ENCODE measurements around the gene GNA15. TPM values are rescaled to one million over a fixed set of nuclear protein-coding genes. Genes with fewer than 3 reads are reported as not detected.

The GNA15 gene, protein sequence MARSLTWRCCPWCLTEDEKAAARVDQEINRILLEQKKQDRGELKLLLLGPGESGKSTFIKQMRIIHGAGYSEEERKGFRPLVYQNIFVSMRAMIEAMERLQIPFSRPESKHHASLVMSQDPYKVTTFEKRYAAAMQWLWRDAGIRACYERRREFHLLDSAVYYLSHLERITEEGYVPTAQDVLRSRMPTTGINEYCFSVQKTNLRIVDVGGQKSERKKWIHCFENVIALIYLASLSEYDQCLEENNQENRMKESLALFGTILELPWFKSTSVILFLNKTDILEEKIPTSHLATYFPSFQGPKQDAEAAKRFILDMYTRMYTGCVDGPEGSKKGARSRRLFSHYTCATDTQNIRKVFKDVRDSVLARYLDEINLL
- not detected in 2 replicates for total RNA-seq

DNA sequence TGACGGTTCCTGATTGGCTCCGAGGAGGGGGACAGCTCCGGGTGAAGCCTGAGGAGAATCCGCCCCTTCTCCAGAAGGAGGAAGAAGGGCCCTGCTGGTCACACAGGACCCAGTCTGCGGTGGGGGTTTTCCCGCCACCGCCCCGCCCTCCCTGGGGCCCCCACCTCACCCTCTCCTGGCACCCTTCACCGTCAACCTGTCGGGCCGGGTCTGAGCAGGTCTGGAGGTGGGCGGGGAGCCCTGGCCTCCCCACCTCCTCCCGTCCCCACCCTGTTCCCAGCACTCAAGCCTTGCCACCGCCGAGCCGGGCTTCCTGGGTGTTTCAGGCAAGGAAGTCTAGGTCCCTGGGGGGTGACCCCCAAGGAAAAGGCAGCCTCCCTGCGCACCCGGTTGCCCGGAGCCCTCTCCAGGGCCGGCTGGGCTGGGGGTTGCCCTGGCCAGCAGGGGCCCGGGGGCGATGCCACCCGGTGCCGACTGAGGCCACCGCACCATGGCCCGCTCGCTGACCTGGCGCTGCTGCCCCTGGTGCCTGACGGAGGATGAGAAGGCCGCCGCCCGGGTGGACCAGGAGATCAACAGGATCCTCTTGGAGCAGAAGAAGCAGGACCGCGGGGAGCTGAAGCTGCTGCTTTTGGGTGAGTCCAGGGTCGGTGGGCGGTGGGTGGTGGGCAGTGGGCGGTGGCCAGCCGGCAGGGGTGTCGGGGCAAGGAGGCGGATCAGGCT lies at the start of gene GNA15:
Gene GNA15 (plus strand): TSS at position 73 of the 723 bp plus-strand sequence. CDS start 418 bp downstream, at position 491.

DNA sequence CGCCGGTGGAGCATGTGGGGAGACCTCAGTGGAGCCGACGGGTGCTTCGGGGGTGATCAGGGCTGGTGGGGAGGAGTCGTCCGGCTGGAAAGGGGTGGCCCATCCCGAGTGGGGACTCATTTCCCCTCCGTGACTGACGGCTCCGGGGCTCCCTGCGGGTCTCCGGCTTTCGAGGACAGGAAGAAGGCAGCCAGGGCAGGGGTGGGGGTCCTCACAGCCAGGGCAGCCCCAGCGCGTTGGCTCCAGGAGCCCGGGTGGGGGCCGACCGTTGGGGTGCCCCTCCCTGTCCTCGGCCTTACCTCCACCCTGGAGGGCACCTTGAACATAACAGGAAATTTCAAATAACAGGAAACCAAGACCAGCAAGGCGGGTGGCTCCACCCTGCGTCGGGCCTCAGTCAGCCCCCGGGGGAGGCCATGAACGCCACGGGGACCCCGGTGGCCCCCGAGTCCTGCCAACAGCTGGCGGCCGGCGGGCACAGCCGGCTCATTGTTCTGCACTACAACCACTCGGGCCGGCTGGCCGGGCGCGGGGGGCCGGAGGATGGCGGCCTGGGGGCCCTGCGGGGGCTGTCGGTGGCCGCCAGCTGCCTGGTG lies 42.6 kb downstream of the GNA15 start, which contains the start of gene S1PR4:
Gene S1PR4 (plus strand): TSS at position 393 of the 596 bp plus-strand sequence. CDS start 24 bp downstream, at position 417.

DNA sequence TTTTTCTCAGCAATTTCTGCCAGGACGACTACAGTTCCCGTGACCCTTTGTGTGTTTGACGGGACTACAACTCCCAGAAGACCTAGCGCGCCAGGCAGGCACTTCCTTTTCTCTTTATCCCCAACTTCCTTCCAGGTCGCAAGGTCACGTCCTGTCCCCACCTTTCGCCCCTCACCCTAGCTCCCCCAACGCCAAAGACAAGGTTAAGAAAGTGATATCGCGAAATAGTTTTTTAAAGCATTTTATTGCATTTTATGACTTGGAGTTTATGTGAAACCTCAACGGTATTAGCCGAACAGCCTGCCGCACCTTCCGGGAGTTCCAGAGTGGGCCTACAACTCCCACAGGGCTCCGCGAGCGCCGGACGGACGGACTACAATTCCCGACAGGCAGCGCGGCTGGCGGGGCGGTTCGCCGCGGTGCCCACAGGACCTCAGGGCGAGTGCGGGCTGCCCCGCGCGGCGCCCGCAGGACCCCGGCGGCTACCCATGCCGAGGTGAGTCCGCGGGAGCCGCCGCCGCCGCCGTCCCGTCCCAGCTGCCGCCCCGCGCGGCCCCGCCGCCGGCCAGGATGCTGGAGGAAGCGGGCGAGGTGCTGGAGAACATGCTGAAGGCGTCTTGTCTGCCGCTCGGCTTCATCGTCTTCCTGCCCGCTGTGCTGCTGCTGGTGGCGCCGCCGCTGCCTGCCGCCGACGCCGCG lies 49.8 kb downstream of the GNA15 start, which contains the start of gene NCLN:
Gene NCLN (plus strand): TSS at position 470 of the 699 bp plus-strand sequence. CDS start 101 bp downstream, at position 571.

Other genes with a start within 250 kb of the GNA15 start
- gene ZNF57, start 235.1 kb upstream of the GNA15 start, total RNA-seq = 4.2 and 4.9 TPM in 2 replicates
- gene ZNF77, start 191.1 kb upstream of the GNA15 start, total RNA-seq = 3.8 and 4.6 TPM in 2 replicates
- 2.7 and 2.8 TPM in 2 replicates for gene TLE6, start 158.5 kb upstream of the GNA15 start, total RNA-seq
- 4.5 and 8.1 TPM in 2 replicates for gene TLE2, start 106.8 kb upstream of the GNA15 start, total RNA-seq
- gene TLE5, start 73.5 kb upstream of the GNA15 start, total RNA-seq = 174 and 211 TPM in 2 replicates
- 42.6 and 51.4 TPM in 2 replicates for gene GNA11, start 41.7 kb upstream of the GNA15 start, total RNA-seq
- gene S1PR4, start 42.7 kb downstream of the GNA15 start, total RNA-seq = not detected in 2 replicates
- gene NCLN, start 49.9 kb downstream of the GNA15 start, total RNA-seq = 31.2 and 31.9 TPM in 2 replicates
- 0.13 and 0.22 TPM in 2 replicates for gene CELF5, start 88.6 kb downstream of the GNA15 start, total RNA-seq
- 80.0 and 85.8 TPM in 2 replicates for gene NFIC, start 230.6 kb downstream of the GNA15 start, total RNA-seq